ENCODE data around the gene DIP2B.

The DIP2B gene

DNA sequence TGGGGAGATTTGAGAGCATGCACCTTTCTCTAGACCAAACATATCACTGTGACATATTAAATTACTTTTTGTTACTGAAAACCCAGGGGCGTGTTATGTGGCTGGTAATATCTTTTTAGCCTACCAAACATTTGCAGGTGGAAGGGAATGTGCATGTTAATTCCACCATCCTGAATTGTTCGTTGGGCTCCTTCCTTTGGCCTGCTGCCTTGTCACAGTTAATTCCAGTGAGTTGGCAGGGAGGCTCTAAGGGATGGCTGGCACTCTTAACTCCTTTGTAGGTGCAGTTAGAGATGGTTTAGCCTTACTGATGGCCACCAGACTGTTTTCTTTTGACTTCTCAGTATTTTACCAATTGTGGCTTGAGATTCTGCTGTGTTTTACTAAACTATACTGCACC is 64.5 kb downstream of the DIP2B start:
- no peak overlapping the region for H3K4me3 ChIP-seq (ENCODE audit: low read depth, low read length)
- TF ChIP-seq, protein P1, sequence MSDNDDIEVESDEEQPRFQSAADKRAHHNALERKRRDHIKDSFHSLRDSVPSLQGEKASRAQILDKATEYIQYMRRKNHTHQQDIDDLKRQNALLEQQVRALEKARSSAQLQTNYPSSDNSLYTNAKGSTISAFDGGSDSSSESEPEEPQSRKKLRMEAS (IDR thresholded peaks at IDR 0.05; ENCODE audit: low read depth, low read length), result no peak
- TF ChIP-seq POLR2A (IDR thresholded peaks at IDR 0.05; ENCODE audit: extremely low read depth, insufficient read length) (no peak), MYC (IDR thresholded peaks at IDR 0.05; ENCODE audit: low read depth, low read length) (no peak)
- TF ChIP-seq, protein P2, sequence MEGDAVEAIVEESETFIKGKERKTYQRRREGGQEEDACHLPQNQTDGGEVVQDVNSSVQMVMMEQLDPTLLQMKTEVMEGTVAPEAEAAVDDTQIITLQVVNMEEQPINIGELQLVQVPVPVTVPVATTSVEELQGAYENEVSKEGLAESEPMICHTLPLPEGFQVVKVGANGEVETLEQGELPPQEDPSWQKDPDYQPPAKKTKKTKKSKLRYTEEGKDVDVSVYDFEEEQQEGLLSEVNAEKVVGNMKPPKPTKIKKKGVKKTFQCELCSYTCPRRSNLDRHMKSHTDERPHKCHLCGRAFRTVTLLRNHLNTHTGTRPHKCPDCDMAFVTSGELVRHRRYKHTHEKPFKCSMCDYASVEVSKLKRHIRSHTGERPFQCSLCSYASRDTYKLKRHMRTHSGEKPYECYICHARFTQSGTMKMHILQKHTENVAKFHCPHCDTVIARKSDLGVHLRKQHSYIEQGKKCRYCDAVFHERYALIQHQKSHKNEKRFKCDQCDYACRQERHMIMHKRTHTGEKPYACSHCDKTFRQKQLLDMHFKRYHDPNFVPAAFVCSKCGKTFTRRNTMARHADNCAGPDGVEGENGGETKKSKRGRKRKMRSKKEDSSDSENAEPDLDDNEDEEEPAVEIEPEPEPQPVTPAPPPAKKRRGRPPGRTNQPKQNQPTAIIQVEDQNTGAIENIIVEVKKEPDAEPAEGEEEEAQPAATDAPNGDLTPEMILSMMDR (IDR thresholded peaks at IDR 0.05; ENCODE audit: low read depth, low read length), result no peak
- no peak for DNase-seq (ENCODE audit: low read depth)

- TF ChIP-seq, protein P1 (IDR thresholded peaks at IDR 0.05; ENCODE audit: low read depth, low read length), result no peak
- TF ChIP-seq MYC (IDR thresholded peaks at IDR 0.05; ENCODE audit: low read depth, low read length) (no peak), POLR2A (IDR thresholded peaks at IDR 0.05; ENCODE audit: extremely low read depth, insufficient read length) (no peak)
- TF ChIP-seq, protein P2 (IDR thresholded peaks at IDR 0.05; ENCODE audit: low read depth, low read length), result no peak
- DNase-seq (ENCODE audit: low read depth), result no peak
- no peak overlapping the region for H3K4me3 ChIP-seq (ENCODE audit: low read depth, low read length)
Measured at GRCh38 chr12:50569876-50570275, 65.1 kb downstream of the DIP2B start.

GRCh38 chr12:50571786-50572185 is 67.0 kb downstream of the DIP2B start:
- no peak for DNase-seq (ENCODE audit: low read depth)
- TF ChIP-seq POLR2A (IDR thresholded peaks at IDR 0.05; ENCODE audit: extremely low read depth, insufficient read length) (no peak), MYC (IDR thresholded peaks at IDR 0.05; ENCODE audit: low read depth, low read length) (no peak)
- TF ChIP-seq, protein P2 (IDR thresholded peaks at IDR 0.05; ENCODE audit: low read depth, low read length), result no peak
- TF ChIP-seq, protein P1 (IDR thresholded peaks at IDR 0.05; ENCODE audit: low read depth, low read length), result no peak
- H3K4me3 ChIP-seq (ENCODE audit: low read depth, low read length), result no peak overlapping the region

- TF ChIP-seq MYC (IDR thresholded peaks at IDR 0.05; ENCODE audit: low read depth, low read length), result peak; percentile 80
- TF ChIP-seq, protein P1 (IDR thresholded peaks at IDR 0.05; ENCODE audit: low read depth, low read length), result peak; percentile 74
- TF ChIP-seq, protein P2 (IDR thresholded peaks at IDR 0.05; ENCODE audit: low read depth, low read length), result no peak
- no peak overlapping the region for H3K4me3 ChIP-seq (ENCODE audit: low read depth, low read length)
- peak; percentile 94 for DNase-seq (ENCODE audit: low read depth)
Measured at GRCh38 chr12:50572287-50572686, 67.5 kb downstream of the DIP2B start.

GRCh38 chr12:50572760-50573159 is 68.0 kb downstream of the DIP2B start:
- DNase-seq (ENCODE audit: low read depth), result no peak
- TF ChIP-seq MYC (IDR thresholded peaks at IDR 0.05; ENCODE audit: low read depth, low read length), result no peak
- TF ChIP-seq, protein P1 (IDR thresholded peaks at IDR 0.05; ENCODE audit: low read depth, low read length), result no peak
- TF ChIP-seq, protein P2 (IDR thresholded peaks at IDR 0.05; ENCODE audit: low read depth, low read length), result no peak
- no peak for TF ChIP-seq POLR2A (IDR thresholded peaks at IDR 0.05; ENCODE audit: extremely low read depth, insufficient read length)
- no peak overlapping the region for H3K4me3 ChIP-seq (ENCODE audit: low read depth, low read length)

- H3K4me3 ChIP-seq (ENCODE audit: low read depth, low read length), result no peak overlapping the region
- no peak for TF ChIP-seq MYC (IDR thresholded peaks at IDR 0.05; ENCODE audit: low read depth, low read length)
- TF ChIP-seq, protein P1 (IDR thresholded peaks at IDR 0.05; ENCODE audit: low read depth, low read length), result no peak
- TF ChIP-seq POLR2A (IDR thresholded peaks at IDR 0.05; ENCODE audit: extremely low read depth, insufficient read length), result no peak
- TF ChIP-seq, protein P2 (IDR thresholded peaks at IDR 0.05; ENCODE audit: low read depth, low read length), result no peak
- no peak for DNase-seq (ENCODE audit: low read depth)
Measured at GRCh38 chr12:50573271-50573670, 68.5 kb downstream of the DIP2B start.

Measured in NB4 (cell line).